HL-60/S4 treated with retinoic acid at 250 ng/mL for 4 days and 3 days (cell line): ENCODE measurements around the gene ALDOC.

Experiments used
- in situ Hi-C: fragments of 300-500 bp; cut with MboI; formaldehyde crosslinking; loops from 2 replicates; pipeline ENCODE4 v1.7.0; 2022; ENCODE audit warnings: low sequenced_read_pairs

ALDOC gene

GRCh38 chr17:28553000-28553505, 23.6 kb downstream of the ALDOC start:
- in situ Hi-C loops: no loop called here

GRCh38 chr17:28552176-28552999, 24.3 kb downstream of the ALDOC start, which contains the start of gene UNC119:
TSS of gene UNC119 (minus strand) at chr17:28552624. CDS start at chr17:28552557, 67 bp downstream.
- in situ Hi-C loops: no loop called here

GRCh38 chr17:28551421-28552175, 25.1 kb downstream of the ALDOC start:
- in situ Hi-C loops: no loop called here

GRCh38 chr17:28550858-28551257, 25.8 kb downstream of the ALDOC start:
- in situ Hi-C loops: no loop called here

GRCh38 chr17:28549236-28550132, 27.2 kb downstream of the ALDOC start:
- in situ Hi-C loops: no loop called here

- in situ Hi-C loops: no loop called here
Measured at GRCh38 chr17:28548417-28549130, 28.1 kb downstream of the ALDOC start.

- in situ Hi-C loops: no loop called here
Measured at GRCh38 chr17:28547623-28548416, 28.9 kb downstream of the ALDOC start.

GRCh38 chr17:28547096-28547622, 29.5 kb downstream of the ALDOC start:
- in situ Hi-C loops: no loop called here

GRCh38 chr17:28545787-28546415, 30.8 kb downstream of the ALDOC start:
- in situ Hi-C loops: no loop called here

GRCh38 chr17:28545141-28545503, 31.6 kb downstream of the ALDOC start:
- in situ Hi-C loops: no loop called here

GRCh38 chr17:28544402-28545140, 32.1 kb downstream of the ALDOC start:
- in situ Hi-C loops: no loop called here

- in situ Hi-C loops: no loop called here
Measured at GRCh38 chr17:28541439-28541838, 35.3 kb downstream of the ALDOC start.

- in situ Hi-C loops: no loop called here
Measured at GRCh38 chr17:28540231-28540630, 36.5 kb downstream of the ALDOC start.

- in situ Hi-C loops: loop anchor here (10.0 kb wide), 1 partner anchor 54 kb away; no protein-coding TSS in a partner anchor
Measured at GRCh38 chr17:28538296-28538895, 38.3 kb downstream of the ALDOC start.

GRCh38 chr17:28537219-28537610, 39.5 kb downstream of the ALDOC start:
- in situ Hi-C loops: loop anchor here (10.0 kb wide), 1 partner anchor 52 kb away; no protein-coding TSS in a partner anchor

GRCh38 chr17:28536532-28537218, 40.0 kb downstream of the ALDOC start:
- in situ Hi-C loops: loop anchor here (10.0 kb wide), 1 partner anchor 52 kb away; no protein-coding TSS in a partner anchor
